Body of pancreas (tissue), 4 donors: ENCODE measurements around the gene CDK13. TPM values are rescaled to one million over a fixed set of nuclear protein-coding genes. Genes with fewer than 3 reads are reported as not detected.
A peak's percentile ranks its signal among the peaks of the same experiment; 100 is the strongest.

ENCODE experiments used
- ATAC-seq: fragments of 150-250 bp; one replicate; pipeline ENCODE4 v1.9.1; 2016
- DNase-seq, 4 donors: peaks; one replicate each; pipeline ENCODE4 v3.0.0-alpha.2; 2019
- H3K27ac ChIP-seq, 4 donors: fragments of 200-600 bp; sonication (generic); 1 replicate in 3 of 4; 2 replicates in 1 of 4; pipeline versions ENCODE4 v1.5.1 to v1.6.1; 2016 to 2019; ENCODE audit warnings: mild to moderate bottlenecking in 1 of 4, mixed read lengths in 1 of 4, moderate library complexity in 1 of 4
- H3K27me3 ChIP-seq, 2 donors: fragments of 200-600 bp; sonication (generic); one replicate each; pipeline ENCODE4 v1.6.0; 2016; ENCODE audit warnings: mild to moderate bottlenecking in 1 of 2
- H3K36me3 ChIP-seq, 2 donors: fragments of 200-600 bp; sonication (generic); replicated peaks in 1 of 2; 2 replicates each; pipeline ENCODE4 v1.5.1; 2016; ENCODE audit warnings: low read depth in 2 of 2; ENCODE audit not compliant: insufficient read depth in 1 of 2
- H3K4me1 ChIP-seq: fragments of 200-600 bp; sonication (generic); one replicate; pipeline ENCODE4 v1.6.0; 2016
- H3K4me3 ChIP-seq, 2 donors: fragments of 200-600 bp; sonication (generic); 1 replicate in 1 of 2; 2 replicates in 1 of 2; pipeline ENCODE4 v1.5.1; 2016 to 2019
- H3K9me3 ChIP-seq, 3 donors: fragments of 200-600 bp; sonication (generic); 1 replicate in 2 of 3; 2 replicates in 1 of 3; pipeline ENCODE4 v1.5.1; 2016
- POLR2A ChIP-seq, 3 donors: fragments of 450-650 bp; IDR thresholded peaks; one replicate each; pipeline ENCODE4 v1.6.1; 2016; ENCODE audit warnings: antibody characterized with exemption in 3 of 3, mild to moderate bottlenecking in 2 of 3
- WGBS, 2 donors: methylation state at CpG; one replicate each; pipeline ENCODE4 v1.1.5; 2017; 5-methylcytosine and 5-hydroxymethylcytosine counted together
- intact Hi-C: fragments of 100-400 bp; cut with DNase I; formaldehyde crosslinking; loops from one replicate; pipeline ENCODE4 v1.15.1; 2023
- total RNA-seq, 2 donors: library from RNA; depleted of rRNA; stranded (reverse); fragments of >200 nt; gene quantifications; one replicate each; pipeline ENCODE4 v1.1.0, GENCODE V29; 2016
- TF ChIP-seq, protein P1 (sequence below), 7 experiments: fragments of 450-650 bp in 4 of 7; fragments of 200-600 bp in 3 of 7; sonication (generic) in 3 of 7; IDR thresholded peaks; one replicate each; pipeline ENCODE4 v1.5.1; 2016 to 2019; ENCODE audit warnings: antibody characterized with exemption in 7 of 7

The CDK13 gene
- total RNA-seq, 2 donors from 2014 or later: 73.2 to 97.6 TPM

DNA sequence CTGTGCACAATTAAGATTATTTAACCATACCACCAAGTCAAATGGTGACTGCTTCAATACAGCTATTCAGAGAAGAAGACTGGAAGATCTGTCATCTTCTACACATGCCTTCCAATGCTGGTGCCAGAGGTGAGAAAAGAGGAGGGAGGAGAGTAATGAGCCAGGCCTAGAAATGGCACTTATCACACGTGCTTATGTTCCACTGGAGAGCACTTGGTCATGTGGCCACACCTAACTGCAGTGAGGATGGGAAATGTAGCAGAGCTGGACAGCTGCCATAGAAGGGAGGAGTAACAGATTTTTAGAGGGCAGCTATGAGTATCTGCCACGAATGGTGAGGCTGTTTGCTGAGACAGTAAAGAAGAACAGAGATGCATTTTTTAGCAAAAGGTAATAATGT is 107.2 kb downstream of the CDK13 start:
- Histone ChIP-seq H3K4me1 (peaks cover 6% of the 10 kb centered on the region), H3K27me3 (no peaks in the 10 kb centered on the region), H3K27ac (no peak overlapping the region), H3K36me3 (no peaks in the 10 kb centered on the region), H3K9me3 (no peaks in the 10 kb centered on the region), H3K4me3 (no peak overlapping the region)
- DNase-seq: peak in 2 of 4 donors; percentile 15 to 29
- intact Hi-C loops: loop anchor here (10.0 kb wide), 1 partner anchor 102 kb away; the partner anchor contains the start of gene CDK13
- WGBS, 2 donors: 11 to 24% methylated on average over 2 of the region's 2 CpGs
- no peak for ATAC-seq
- TF ChIP-seq, protein P1, sequence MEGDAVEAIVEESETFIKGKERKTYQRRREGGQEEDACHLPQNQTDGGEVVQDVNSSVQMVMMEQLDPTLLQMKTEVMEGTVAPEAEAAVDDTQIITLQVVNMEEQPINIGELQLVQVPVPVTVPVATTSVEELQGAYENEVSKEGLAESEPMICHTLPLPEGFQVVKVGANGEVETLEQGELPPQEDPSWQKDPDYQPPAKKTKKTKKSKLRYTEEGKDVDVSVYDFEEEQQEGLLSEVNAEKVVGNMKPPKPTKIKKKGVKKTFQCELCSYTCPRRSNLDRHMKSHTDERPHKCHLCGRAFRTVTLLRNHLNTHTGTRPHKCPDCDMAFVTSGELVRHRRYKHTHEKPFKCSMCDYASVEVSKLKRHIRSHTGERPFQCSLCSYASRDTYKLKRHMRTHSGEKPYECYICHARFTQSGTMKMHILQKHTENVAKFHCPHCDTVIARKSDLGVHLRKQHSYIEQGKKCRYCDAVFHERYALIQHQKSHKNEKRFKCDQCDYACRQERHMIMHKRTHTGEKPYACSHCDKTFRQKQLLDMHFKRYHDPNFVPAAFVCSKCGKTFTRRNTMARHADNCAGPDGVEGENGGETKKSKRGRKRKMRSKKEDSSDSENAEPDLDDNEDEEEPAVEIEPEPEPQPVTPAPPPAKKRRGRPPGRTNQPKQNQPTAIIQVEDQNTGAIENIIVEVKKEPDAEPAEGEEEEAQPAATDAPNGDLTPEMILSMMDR (IDR thresholded peaks at IDR 0.05): no peak
- no peak for TF ChIP-seq POLR2A (IDR thresholded peaks at IDR 0.05)

DNA sequence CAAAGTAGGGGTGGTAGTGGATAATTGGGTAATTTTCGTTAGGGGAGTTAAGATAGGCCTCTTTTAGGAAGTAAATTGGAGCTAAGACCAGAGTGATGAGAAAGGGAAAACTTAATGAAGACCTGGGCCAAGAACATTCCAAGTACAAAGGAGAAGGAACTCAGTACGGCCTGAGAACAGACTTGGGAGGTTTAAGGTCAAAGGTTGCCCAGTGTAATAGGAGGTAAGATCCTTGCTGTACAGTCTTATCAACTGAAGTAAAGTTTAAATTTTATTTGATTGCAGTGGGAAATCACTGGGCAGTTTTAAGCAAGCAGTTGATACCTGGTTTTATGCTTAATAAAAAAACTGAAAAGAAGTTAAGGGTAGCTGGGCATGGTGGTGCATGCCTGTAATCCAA is 108.0 kb downstream of the CDK13 start:
- Histone ChIP-seq H3K4me3 (no peak overlapping the region), H3K27ac (no peak overlapping the region), H3K27me3 (no peaks in the 10 kb centered on the region), H3K4me1 (peaks cover 6% of the 10 kb centered on the region), H3K9me3 (no peaks in the 10 kb centered on the region), H3K36me3 (no peaks in the 10 kb centered on the region)
- DNase-seq: no peak
- intact Hi-C loops: loop anchor here (10.0 kb wide), 1 partner anchor 103 kb away; the partner anchor contains the start of gene CDK13
- no peak for ATAC-seq
- TF ChIP-seq POLR2A (IDR thresholded peaks at IDR 0.05): no peak
- TF ChIP-seq, protein P1 (IDR thresholded peaks at IDR 0.05): no peak
- WGBS, 2 donors: 36 to 68% methylated on average over 2 of the region's 2 CpGs

DNA sequence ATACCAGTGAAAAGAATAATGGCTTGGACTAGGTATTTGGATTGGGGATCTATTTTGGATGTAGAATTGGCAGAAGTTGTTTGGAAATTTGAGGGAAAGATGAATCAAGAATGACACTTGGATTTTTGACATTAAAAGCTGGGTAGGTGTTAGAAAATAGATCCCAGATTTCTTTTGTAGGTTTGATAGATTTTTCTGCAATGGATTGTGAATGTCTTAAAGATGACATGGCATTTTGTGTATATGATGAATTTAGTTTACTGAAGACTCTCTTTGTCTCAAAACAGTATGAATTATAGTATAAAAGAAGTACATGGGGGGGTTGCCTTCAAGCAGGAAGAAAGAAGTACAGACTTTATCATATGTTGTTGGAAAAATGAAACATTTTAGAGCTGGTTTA is 108.6 kb downstream of the CDK13 start:
- H3K4me1 ChIP-seq: peaks cover 6% of the 10 kb centered on the region

DNA sequence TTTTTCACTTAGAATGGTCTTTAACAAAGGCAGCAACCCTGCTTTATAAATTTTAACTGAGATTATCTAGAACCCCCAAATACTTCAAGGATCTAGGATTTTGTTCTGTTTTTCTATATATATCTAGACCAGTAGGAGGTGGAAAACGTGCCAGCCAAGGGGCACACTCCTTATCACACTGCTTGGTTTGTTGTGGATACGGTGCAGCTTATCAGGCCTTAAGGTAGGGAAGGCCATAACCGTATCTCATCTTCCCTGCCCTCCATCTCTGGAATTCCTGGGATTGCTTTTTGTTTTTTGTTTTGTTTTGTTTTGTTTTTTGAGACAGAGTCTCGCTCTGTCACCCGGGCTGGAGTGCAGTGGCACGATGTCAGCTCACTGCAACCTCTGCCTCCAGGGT is 109.0 kb downstream of the CDK13 start:
- DNase-seq (no peak), ATAC-seq (no peak)
- intact Hi-C loops: loop anchor here (10.0 kb wide), 1 partner anchor 104 kb away; the partner anchor contains the start of gene CDK13
- Histone ChIP-seq H3K36me3 (no peaks in the 10 kb centered on the region), H3K27me3 (no peaks in the 10 kb centered on the region), H3K27ac (no peak overlapping the region), H3K4me3 (no peak overlapping the region), H3K4me1 (peaks cover 6% of the 10 kb centered on the region), H3K9me3 (no peaks in the 10 kb centered on the region)
- TF ChIP-seq POLR2A (IDR thresholded peaks at IDR 0.05): no peak
- TF ChIP-seq, protein P1 (IDR thresholded peaks at IDR 0.05): no peak
- 69 to 72% methylated on average over 6 of the region's 6 CpGs for WGBS, 2 donors

More for the DNA sequence above, 108.6 kb downstream of the CDK13 start:
- Histone ChIP-seq H3K27me3 (no peaks in the 10 kb centered on the region), H3K36me3 (no peaks in the 10 kb centered on the region), H3K9me3 (no peaks in the 10 kb centered on the region), H3K4me3 (no peak overlapping the region), H3K27ac (no peak overlapping the region)
- DNase-seq (no peak), ATAC-seq (no peak)
- intact Hi-C loops: loop anchor here (10.0 kb wide), 1 partner anchor 104 kb away; the partner anchor contains the start of gene CDK13
- TF ChIP-seq POLR2A (IDR thresholded peaks at IDR 0.05): no peak
- TF ChIP-seq, protein P1 (IDR thresholded peaks at IDR 0.05): no peak

DNA sequence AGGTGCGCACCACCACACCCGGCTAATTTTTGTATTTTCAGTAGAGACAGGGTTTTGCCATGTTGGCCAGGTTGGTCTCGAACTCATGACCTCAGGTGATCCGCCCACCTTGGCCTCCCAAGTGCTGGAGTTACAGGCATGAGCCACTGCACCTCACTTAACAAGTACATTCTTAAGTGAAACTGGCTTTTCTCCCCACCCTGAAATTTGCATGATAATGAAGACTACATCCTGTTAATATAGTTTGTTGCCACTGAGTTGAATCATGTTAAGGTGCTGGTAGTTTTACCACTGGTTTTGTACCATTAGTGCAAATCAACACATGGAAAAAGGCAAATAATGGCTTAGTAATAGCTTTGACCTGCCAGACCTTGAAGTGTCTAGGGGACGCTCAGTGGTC is 122.2 kb downstream of the CDK13 start:
- H3K9me3 ChIP-seq: no peaks in the 10 kb centered on the region
- no peaks in the 10 kb centered on the region for H3K36me3 ChIP-seq
- H3K27ac ChIP-seq: no peak overlapping the region
- no peak overlapping the region for H3K4me3 ChIP-seq
- TF ChIP-seq, protein P1 (IDR thresholded peaks at IDR 0.05): no peak
- no peak for TF ChIP-seq POLR2A (IDR thresholded peaks at IDR 0.05)
- no peaks in the 10 kb centered on the region for H3K27me3 ChIP-seq
- no peaks in the 10 kb centered on the region for H3K4me1 ChIP-seq
- DNase-seq (no peak), ATAC-seq (no peak)
- 98 to 99% methylated on average over 4 to 5 of the region's 5 CpGs for WGBS, 2 donors
- intact Hi-C loops: no loop called here
